HepG2 (cell line): ENCODE data around the gene DNAI4. TPM values are rescaled to one million over a fixed set of nuclear protein-coding genes. Genes with fewer than 3 reads are reported as not detected.

Source experiments
- AGO2 ChIP-seq: fragments of 200-400 bp; formaldehyde crosslinking; optimal IDR thresholded peaks from 2 replicates; pipeline ENCODE3; 2017; ENCODE audit warnings: mild to moderate bottlenecking, low read depth, low read length, moderate library complexity
- FOXC1 ChIP-seq: sonication (generic); formaldehyde crosslinking; IDR thresholded peaks from 2 replicates; pipeline ENCODE4 v1.8.0; 2022; ENCODE audit warnings: mild to moderate bottlenecking, missing genetic modification reagents, borderline replicate concordance
- HDAC2 ChIP-seq: sonication (generic); formaldehyde crosslinking; IDR thresholded peaks from 2 replicates; pipeline ENCODE4 v1.4.0; 2020; ENCODE audit warnings: missing genetic modification reagents
- HIC2 ChIP-seq: sonication (generic); formaldehyde crosslinking; IDR thresholded peaks from 2 replicates; pipeline ENCODE4 v1.9.0; 2022; ENCODE audit warnings: low read depth, missing genetic modification reagents
- JARID2 ChIP-seq: sonication (generic); formaldehyde crosslinking; IDR thresholded peaks from 2 replicates; pipeline ENCODE4 v1.8.1; 2023; ENCODE audit warnings: missing genetic modification reagents, inconsistent platforms; ENCODE audit not compliant: insufficient replicate concordance
- KAT7 ChIP-seq: IDR thresholded peaks from 2 replicates; pipeline ENCODE4 v1.6.1; 2018; ENCODE audit warnings: borderline replicate concordance, missing compliant biosample characterization
- KLF9 ChIP-seq: IDR thresholded peaks from 2 replicates; pipeline ENCODE4 v1.6.1; 2016; ENCODE audit warnings: low read depth
- MBD4 ChIP-seq: IDR thresholded peaks from 2 replicates; pipeline ENCODE4 v1.6.1; 2012; ENCODE audit warnings: low read length, inconsistent platforms, borderline replicate concordance
- NFAT5 ChIP-seq: sonication (generic); formaldehyde crosslinking; IDR thresholded peaks from 2 replicates; pipeline ENCODE4 v1.4.0; 2020; ENCODE audit warnings: missing genetic modification reagents
- NFIB ChIP-seq: sonication (generic); formaldehyde crosslinking; IDR thresholded peaks from 2 replicates; pipeline ENCODE4 v1.9.0; 2021; ENCODE audit warnings: missing genetic modification reagents, mild to moderate bottlenecking, borderline replicate concordance
- NFYC ChIP-seq: IDR thresholded peaks from 2 replicates; pipeline ENCODE4 v1.6.1; 2016; ENCODE audit warnings: missing genetic modification reagents, missing compliant biosample characterization
- PCBP1 ChIP-seq: fragments of 200-400 bp; formaldehyde crosslinking; IDR thresholded peaks from 2 replicates; pipeline ENCODE4 v1.6.1; 2017; ENCODE audit warnings: mild to moderate bottlenecking, low read depth, low read length, borderline replicate concordance
- PHB2 ChIP-seq: fragments of 450-650 bp; IDR thresholded peaks from 2 replicates; pipeline ENCODE4 v1.6.1; 2018; ENCODE audit not compliant: partially characterized antibody
- PRMT3 ChIP-seq: sonication (generic); formaldehyde crosslinking; IDR thresholded peaks from 2 replicates; pipeline ENCODE4 v1.8.1; 2022; ENCODE audit warnings: low read depth, mild to moderate bottlenecking, moderate library complexity, missing genetic modification reagents, borderline replicate concordance
- YY1 ChIP-seq: IDR thresholded peaks from 2 replicates; pipeline ENCODE4 v1.6.1; 2011; ENCODE audit warnings: low read length, low read depth, moderate library complexity, mild to moderate bottlenecking; ENCODE audit not compliant: insufficient read depth, insufficient replicate concordance
- ZFP36L2 ChIP-seq: sonication (generic); formaldehyde crosslinking; IDR thresholded peaks from 2 replicates; pipeline ENCODE4 v1.4.0; 2020; ENCODE audit warnings: missing genetic modification reagents
- ZFY ChIP-seq: sonication (generic); formaldehyde crosslinking; IDR thresholded peaks from 2 replicates; pipeline ENCODE4 v1.4.0; 2020; ENCODE audit warnings: missing genetic modification reagents
- ZNF205 ChIP-seq: IDR thresholded peaks from 2 replicates; pipeline ENCODE4 v1.6.1; 2018; ENCODE audit warnings: missing biosample characterization, missing genetic modification reagents
- ZNF513 ChIP-seq: sonication (generic); formaldehyde crosslinking; conservative IDR thresholded peaks from 2 replicates; pipeline ENCODE4 v1.5.0; 2020; ENCODE audit warnings: missing genetic modification reagents
- ZNF547 ChIP-seq: sonication (generic); formaldehyde crosslinking; IDR thresholded peaks from 2 replicates; pipeline ENCODE4 v1.5.1; 2020; ENCODE audit warnings: mild to moderate bottlenecking, missing genetic modification reagents
- ZNF567 ChIP-seq: sonication (generic); formaldehyde crosslinking; IDR thresholded peaks from 2 replicates; pipeline ENCODE4 v1.8.1; 2023; ENCODE audit warnings: mild to moderate bottlenecking, missing genetic modification reagents, borderline replicate concordance
- ZNF652 ChIP-seq: IDR thresholded peaks from 2 replicates; pipeline ENCODE4 v1.6.1; 2016; ENCODE audit warnings: low read depth, borderline replicate concordance
- polyA plus RNA-seq, 8 experiments: library from polyadenylated mRNA; depleted of rRNA in 3 of 8; stranded (reverse) in 7 of 8; unstranded in 1 of 8; fragments of >200 nt; fragmentation: Illumina TruSeq in 4 of 8; extraction: Trizol in 4 of 8; gene quantifications; 2 replicates each; pipeline versions ENCODE4 v1.2.1 to v1.2.3, GENCODE V29; 2011 to 2016; ENCODE audit warnings: low read depth in 4 of 8, missing spikeins in 1 of 8, mixed read lengths in 1 of 8; ENCODE audit not compliant: insufficient read depth in 1 of 8
- total RNA-seq, 5 experiments: library from RNA; depleted of rRNA; stranded (reverse); fragments of >200 nt; fragmentation: Illumina TruSeq; extraction: Trizol; gene quantifications; 2 replicates each; pipeline ENCODE4 v1.2.3, GENCODE V29; 2016; ENCODE audit warnings: low read depth in 1 of 5

The DNAI4 gene
- total and polyA plus RNA-seq, 2 of the 13 experiments (the other 11 are each of a cell fraction or from before 2014, with no cell fraction given), result 0.04 to 0.08 TPM

GRCh38 chr1:66929999-66930822 lies 5.6 kb upstream of the DNAI4 start (continued):
- TF ChIP-seq PCBP1, result no peak
- peak; percentile 96 for TF ChIP-seq AGO2
- no peak; the same call in 1 of the 2 replicates for TF ChIP-seq KAT7
- no peak for TF ChIP-seq JARID2 (CRISPR knock-in tag)
- TF ChIP-seq YY1, result peak; percentile 93
- peak; percentile 71 for TF ChIP-seq FOXC1 (CRISPR knock-in tag)
- TF ChIP-seq ZFY (CRISPR knock-in tag), result peak; percentile 77
- TF ChIP-seq KLF9 (CRISPR knock-in tag), result no peak
- TF ChIP-seq NFAT5 (CRISPR knock-in tag), result no peak
- TF ChIP-seq NFYC (CRISPR knock-in tag), result no peak
- no peak for TF ChIP-seq ZNF547 (CRISPR knock-in tag)
- no peak for TF ChIP-seq ZNF567
- no peak for TF ChIP-seq PRMT3 (CRISPR knock-in tag)
- TF ChIP-seq ZNF205 (CRISPR knock-in tag), result no peak
- TF ChIP-seq HIC2 (CRISPR knock-in tag), result no peak
- TF ChIP-seq ZNF652, result no peak
- no peak for TF ChIP-seq NFIB (CRISPR knock-in tag)
- TF ChIP-seq MBD4, result no peak
- no peak for TF ChIP-seq HDAC2 (CRISPR knock-in tag)
- no peak for TF ChIP-seq ZFP36L2 (CRISPR knock-in tag)
- TF ChIP-seq PHB2, result no peak
- TF ChIP-seq ZNF513 (CRISPR knock-in tag), result no peak
